HFF-Myc (cell line): ENCODE results near the gene PSMB9.

Experiments used
- DNase-seq: peaks from one replicate; pipeline ENCODE4 v3.0.0-alpha.2; 2011; ENCODE audit warnings: low read depth; ENCODE audit errors: extremely low read depth
- H3K4me3 ChIP-seq: replicated peaks from 2 replicates; pipeline ENCODE4 v1.5.1; 2011; ENCODE audit warnings: low read depth, mild to moderate bottlenecking, control low read depth, low read length
- TF ChIP-seq, protein P1 (sequence below): IDR thresholded peaks from 2 replicates; pipeline ENCODE4 v1.5.1; 2012; ENCODE audit warnings: mild to moderate bottlenecking, low read depth, low read length, control low read depth; ENCODE audit errors: missing control alignments

Gene PSMB9

DNA sequence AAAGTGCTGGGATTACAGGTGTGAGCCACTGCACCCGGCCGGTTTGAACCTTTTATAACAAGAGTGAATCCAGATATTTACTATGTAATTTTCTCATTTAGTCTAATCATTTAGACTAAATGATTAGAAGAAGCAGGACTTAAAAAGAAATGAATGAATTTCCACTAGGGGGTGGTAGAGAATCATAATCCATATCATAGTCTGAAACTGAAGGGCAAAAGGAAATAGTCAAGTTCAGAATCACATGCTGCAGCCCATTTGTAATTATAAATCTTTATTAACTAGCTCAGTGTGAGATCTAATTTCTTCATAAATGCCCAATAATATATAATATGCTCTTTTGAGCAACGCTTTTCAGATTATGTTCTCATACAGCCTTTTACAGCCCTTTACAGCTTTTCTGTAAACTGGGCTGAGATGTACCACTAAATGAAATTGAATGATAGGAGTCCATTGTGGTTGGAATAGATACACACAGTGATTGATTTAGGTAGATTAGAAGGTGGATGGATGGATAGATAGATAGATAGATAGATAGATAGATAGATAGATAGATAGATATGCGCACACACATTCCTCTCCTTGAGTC lies 31.8 kb downstream of the PSMB9 start:
- H3K4me3 ChIP-seq = no peak overlapping the region
- TF ChIP-seq, protein P1, sequence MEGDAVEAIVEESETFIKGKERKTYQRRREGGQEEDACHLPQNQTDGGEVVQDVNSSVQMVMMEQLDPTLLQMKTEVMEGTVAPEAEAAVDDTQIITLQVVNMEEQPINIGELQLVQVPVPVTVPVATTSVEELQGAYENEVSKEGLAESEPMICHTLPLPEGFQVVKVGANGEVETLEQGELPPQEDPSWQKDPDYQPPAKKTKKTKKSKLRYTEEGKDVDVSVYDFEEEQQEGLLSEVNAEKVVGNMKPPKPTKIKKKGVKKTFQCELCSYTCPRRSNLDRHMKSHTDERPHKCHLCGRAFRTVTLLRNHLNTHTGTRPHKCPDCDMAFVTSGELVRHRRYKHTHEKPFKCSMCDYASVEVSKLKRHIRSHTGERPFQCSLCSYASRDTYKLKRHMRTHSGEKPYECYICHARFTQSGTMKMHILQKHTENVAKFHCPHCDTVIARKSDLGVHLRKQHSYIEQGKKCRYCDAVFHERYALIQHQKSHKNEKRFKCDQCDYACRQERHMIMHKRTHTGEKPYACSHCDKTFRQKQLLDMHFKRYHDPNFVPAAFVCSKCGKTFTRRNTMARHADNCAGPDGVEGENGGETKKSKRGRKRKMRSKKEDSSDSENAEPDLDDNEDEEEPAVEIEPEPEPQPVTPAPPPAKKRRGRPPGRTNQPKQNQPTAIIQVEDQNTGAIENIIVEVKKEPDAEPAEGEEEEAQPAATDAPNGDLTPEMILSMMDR = peak; percentile 20
- DNase-seq = peak; percentile 45

DNA sequence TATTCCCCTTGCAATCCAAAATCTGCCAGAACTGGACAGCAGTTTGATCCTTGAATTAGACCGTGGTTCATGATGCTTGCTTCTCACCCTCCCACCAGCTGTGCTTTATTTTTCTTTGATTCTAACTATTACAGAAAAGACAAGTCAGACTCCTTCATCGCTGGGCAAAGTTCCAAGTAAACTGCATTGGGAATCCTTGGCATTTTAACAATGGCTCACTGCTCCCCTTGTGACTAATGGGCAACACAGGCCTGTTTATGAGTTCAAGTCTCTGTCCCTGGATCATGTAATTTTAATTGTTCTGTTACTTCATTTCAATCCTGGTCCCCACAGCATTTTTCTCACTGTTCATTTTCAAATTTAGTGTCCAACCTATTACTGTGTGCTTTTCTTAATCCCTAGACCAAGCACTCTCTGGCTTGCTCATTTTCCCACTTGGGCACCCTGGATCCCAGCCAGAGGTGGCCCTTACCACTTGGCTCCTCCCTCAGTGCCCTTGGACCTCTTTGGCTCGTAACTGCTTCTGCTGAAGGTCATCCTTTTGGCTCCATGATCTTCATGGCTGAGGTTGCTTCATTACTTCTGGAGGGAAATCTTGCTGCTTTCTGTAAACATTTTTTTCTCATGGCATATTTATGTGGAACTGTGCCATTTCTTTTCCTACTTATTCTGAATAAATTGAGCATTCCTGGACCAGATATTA lies 32.8 kb downstream of the PSMB9 start:
- TF ChIP-seq, protein P1 = no peak
- peak; percentile 24 for DNase-seq
- no peak overlapping the region for H3K4me3 ChIP-seq

DNA sequence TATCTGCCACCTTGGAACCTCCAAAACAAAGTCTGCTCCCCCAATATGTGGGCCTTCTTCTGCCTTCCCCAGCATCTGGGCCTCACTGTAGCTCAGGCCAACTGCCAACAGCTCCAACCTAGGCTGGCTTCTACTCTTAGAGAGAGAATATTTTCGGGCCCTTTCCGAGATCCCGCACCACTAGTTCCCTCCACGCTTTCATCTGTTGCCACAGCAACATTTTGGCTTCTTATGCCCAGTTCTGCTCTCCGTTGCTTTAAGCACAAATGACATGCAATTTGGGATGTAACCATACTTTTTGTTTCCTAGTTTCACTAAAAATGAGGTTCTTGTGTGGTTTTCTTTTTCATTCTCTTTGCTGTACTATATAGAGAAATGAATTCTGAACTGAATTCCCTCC lies 33.6 kb downstream of the PSMB9 start:
- no peak overlapping the region for H3K4me3 ChIP-seq
- TF ChIP-seq, protein P1 = no peak
- DNase-seq = no peak

DNA sequence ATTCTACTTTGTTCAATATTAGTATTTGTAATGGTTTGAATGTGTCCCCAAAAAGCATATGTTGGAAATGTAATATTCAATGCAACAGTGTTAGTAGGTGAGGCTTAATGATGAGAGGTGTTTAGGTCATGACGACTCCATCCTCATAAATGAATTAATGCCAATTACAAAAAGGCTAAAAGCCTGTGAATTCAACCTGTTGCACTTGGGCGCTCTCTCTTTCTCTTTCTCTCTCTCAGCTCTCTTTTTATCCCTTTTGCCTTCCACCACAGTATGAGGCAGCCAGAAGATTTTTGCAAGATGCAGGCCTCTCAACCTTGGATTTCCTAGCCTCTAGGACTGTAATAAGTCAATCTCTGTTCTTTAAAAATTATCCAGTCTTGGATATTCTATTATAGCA lies 34.6 kb downstream of the PSMB9 start:
- TF ChIP-seq, protein P1 = no peak
- H3K4me3 ChIP-seq = no peak overlapping the region
- DNase-seq = no peak

DNA sequence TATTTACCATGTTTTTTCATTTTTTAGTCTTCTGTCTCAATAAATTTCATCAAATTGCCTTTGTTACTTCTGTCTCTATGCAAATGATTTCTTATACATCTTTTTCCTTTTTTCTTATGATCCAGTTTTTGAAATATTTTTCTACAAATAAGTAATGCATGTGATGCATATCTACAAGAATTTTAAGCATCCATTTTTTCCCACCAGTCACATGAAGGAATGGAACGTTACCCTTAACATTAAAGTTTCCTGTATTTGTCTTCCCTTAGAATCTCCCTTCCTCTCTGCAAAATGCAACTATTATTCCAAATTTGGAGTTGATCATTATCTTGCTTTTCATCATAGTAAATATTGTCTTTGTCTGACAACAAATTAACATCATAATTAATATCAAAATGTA lies 35.5 kb downstream of the PSMB9 start:
- no peak overlapping the region for H3K4me3 ChIP-seq
- no peak for DNase-seq
- TF ChIP-seq, protein P1 = no peak

DNA sequence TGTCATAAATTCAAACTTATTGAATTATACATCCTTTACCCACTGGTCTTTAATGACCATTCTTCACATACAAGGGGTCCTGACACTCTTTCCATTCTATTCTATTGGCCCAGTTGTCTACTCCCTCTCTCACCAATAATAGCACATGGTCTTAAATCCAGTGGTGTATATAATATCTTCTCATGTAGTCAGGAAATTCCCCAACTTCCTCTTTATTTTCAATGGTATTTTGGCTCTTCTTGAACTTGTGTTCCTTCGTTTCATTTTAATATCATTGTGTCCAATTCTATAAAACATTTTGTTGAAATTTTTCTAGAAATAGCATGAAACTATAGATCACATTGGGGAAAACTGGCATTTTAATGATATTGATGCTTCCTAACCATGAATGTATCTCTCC lies 36.8 kb downstream of the PSMB9 start:
- H3K4me3 ChIP-seq = no peak overlapping the region
- DNase-seq = no peak
- TF ChIP-seq, protein P1 = no peak
